Activated B cell treated with CpG ODN at 0.5 μM for 24 hours (primary cell): Measurements from ENCODE around the gene DUSP7. TPM values are rescaled to one million over a fixed set of nuclear protein-coding genes. Genes with fewer than 3 reads are reported as not detected.

Experiments
- ATAC-seq: fragments of 200-7000 bp; cut with Tn5 transposase; one replicate; pipeline ENCODE4 v1.10.0; 2021; ENCODE audit warnings: low read depth, mild to moderate bottlenecking, moderate library complexity
- CTCF ChIA-PET: fragments of 350-600 bp; sonication (Branson Sonifier 250); formaldehyde crosslinking; loops from one replicate; lab custom pipeline; 2021; ENCODE audit warnings: antibody characterized with exemption; lab: Charles Lee
- POLR2A ChIA-PET: fragments of 350-600 bp; sonication (Branson Sonifier 250); formaldehyde crosslinking; loops from one replicate; lab custom pipeline; 2021; ENCODE audit warnings: antibody characterized with exemption; lab: Charles Lee
- DNase-seq: peaks from one replicate; pipeline ENCODE4 v3.0.0; 2022
- H3K27ac Mint-ChIP-seq: one replicate; pipeline ENCODE4 v1.8.0; 2020; ENCODE audit warnings: mixed read lengths
- H3K27me3 Mint-ChIP-seq: one replicate; pipeline ENCODE4 v1.8.0; 2021; ENCODE audit warnings: mixed read lengths
- H3K36me3 Mint-ChIP-seq: one replicate; pipeline ENCODE4 v1.8.0; 2021; ENCODE audit warnings: low read depth, mixed read lengths
- H3K4me1 Mint-ChIP-seq: one replicate; pipeline ENCODE4 v1.8.0; 2021; ENCODE audit warnings: mixed read lengths
- H3K4me3 Mint-ChIP-seq: one replicate; pipeline ENCODE4 v1.8.0; 2020; ENCODE audit warnings: mild to moderate bottlenecking, mixed read lengths
- H3K9me3 Mint-ChIP-seq: one replicate; pipeline ENCODE4 v1.8.0; 2020; ENCODE audit warnings: mixed read lengths
- intact Hi-C: fragments of 100-400 bp; cut with micrococcal nuclease; formaldehyde crosslinking; loops from one replicate; pipeline ENCODE4 v1.15.1; 2024
- total RNA-seq: library from RNA; stranded (reverse); gene quantifications from 2 replicates; pipeline ENCODE4 v1.2.3, GENCODE V29; 2022
- TF ChIP-seq, protein P1 (sequence below): fragments of 200-600 bp; IDR thresholded peaks from one replicate; pipeline ENCODE4 v1.8.0; 2022; ENCODE audit warnings: antibody characterized with exemption, mild to moderate bottlenecking

The DUSP7 gene
- total RNA-seq, 1 donor from 2014 or later: 4.3 TPM

DNA sequence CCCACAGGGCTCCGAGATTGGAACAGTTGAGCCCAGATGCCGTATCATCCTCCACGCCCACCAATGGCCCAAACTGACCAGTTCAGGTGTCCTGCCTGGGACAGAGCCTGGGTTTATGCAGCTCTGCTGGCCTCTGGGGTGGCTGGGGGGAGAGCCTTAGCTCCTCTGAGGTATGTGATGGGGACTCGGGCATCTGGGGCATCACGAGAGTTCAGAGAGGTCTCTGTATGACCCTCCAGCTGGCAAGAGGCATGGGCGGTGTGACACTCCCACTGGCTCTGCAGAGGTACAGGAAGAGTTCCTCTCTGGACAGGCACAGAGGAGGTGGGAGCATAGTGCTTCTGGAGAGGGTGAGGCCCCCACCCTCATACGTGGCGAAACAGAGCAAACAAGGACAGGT lies 26.6 kb upstream of the DUSP7 start:
- CTCF ChIA-PET: no interaction called here
- no peak overlapping the region for H3K4me3 Mint-ChIP-seq
- H3K9me3 Mint-ChIP-seq: no peaks in the 10 kb centered on the region

GRCh38 chr3:52080830-52081719 lies 24.7 kb upstream of the DUSP7 start:
- DNase-seq (no peak), ATAC-seq (no peak)
- Mint-ChIP-seq H3K27me3 (no peaks in the 10 kb centered on the region), H3K9me3 (no peaks in the 10 kb centered on the region), H3K4me3 (no peak overlapping the region), H3K27ac (no peak overlapping the region), H3K4me1 (no peaks in the 10 kb centered on the region), H3K36me3 (no peaks in the 10 kb centered on the region)
- ChIA-PET CTCF (no interaction called here), POLR2A (no interaction called here)
- intact Hi-C loops: no loop called here
- TF ChIP-seq, protein P1, sequence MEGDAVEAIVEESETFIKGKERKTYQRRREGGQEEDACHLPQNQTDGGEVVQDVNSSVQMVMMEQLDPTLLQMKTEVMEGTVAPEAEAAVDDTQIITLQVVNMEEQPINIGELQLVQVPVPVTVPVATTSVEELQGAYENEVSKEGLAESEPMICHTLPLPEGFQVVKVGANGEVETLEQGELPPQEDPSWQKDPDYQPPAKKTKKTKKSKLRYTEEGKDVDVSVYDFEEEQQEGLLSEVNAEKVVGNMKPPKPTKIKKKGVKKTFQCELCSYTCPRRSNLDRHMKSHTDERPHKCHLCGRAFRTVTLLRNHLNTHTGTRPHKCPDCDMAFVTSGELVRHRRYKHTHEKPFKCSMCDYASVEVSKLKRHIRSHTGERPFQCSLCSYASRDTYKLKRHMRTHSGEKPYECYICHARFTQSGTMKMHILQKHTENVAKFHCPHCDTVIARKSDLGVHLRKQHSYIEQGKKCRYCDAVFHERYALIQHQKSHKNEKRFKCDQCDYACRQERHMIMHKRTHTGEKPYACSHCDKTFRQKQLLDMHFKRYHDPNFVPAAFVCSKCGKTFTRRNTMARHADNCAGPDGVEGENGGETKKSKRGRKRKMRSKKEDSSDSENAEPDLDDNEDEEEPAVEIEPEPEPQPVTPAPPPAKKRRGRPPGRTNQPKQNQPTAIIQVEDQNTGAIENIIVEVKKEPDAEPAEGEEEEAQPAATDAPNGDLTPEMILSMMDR: no peak

More for the DNA sequence above, 26.6 kb upstream of the DUSP7 start:
- POLR2A ChIA-PET: no interaction called here
- Mint-ChIP-seq H3K36me3 (no peaks in the 10 kb centered on the region), H3K4me1 (peaks cover 8% of the 10 kb centered on the region), H3K27me3 (no peaks in the 10 kb centered on the region), H3K27ac (no peak overlapping the region)
- no peak for ATAC-seq
- intact Hi-C loops: no loop called here
- TF ChIP-seq, protein P1: no peak
- no peak for DNase-seq

- no peak for DNase-seq
- POLR2A ChIA-PET: no interaction called here
- Mint-ChIP-seq H3K4me1 (no peaks in the 10 kb centered on the region), H3K4me3 (no peak overlapping the region), H3K9me3 (no peaks in the 10 kb centered on the region), H3K27ac (no peak overlapping the region), H3K27me3 (no peaks in the 10 kb centered on the region), H3K36me3 (no peaks in the 10 kb centered on the region)
- TF ChIP-seq, protein P1: no peak
- CTCF ChIA-PET: no interaction called here
- intact Hi-C loops: no loop called here
- ATAC-seq: no peak
Measured at GRCh38 chr3:52079958-52080357, 23.6 kb upstream of the DUSP7 start.

GRCh38 chr3:52078781-52079560 lies 22.6 kb upstream of the DUSP7 start:
- CTCF ChIA-PET: no interaction called here
- intact Hi-C loops: no loop called here
- no peaks in the 10 kb centered on the region for H3K9me3 Mint-ChIP-seq

More at GRCh38 chr3:52078781-52079560, 22.6 kb upstream of the DUSP7 start:
- Mint-ChIP-seq H3K27me3 (no peaks in the 10 kb centered on the region), H3K36me3 (no peaks in the 10 kb centered on the region), H3K4me3 (no peak overlapping the region), H3K27ac (no peak overlapping the region), H3K4me1 (no peaks in the 10 kb centered on the region)
- DNase-seq (no peak), ATAC-seq (no peak)
- TF ChIP-seq, protein P1: no peak
- POLR2A ChIA-PET: no interaction called here
